Measurements from ENCODE around the gene CPSF7. TPM values are rescaled to one million over a fixed set of nuclear protein-coding genes. Genes with fewer than 3 reads are reported as not detected.

Gene CPSF7
- total and polyA plus RNA-seq, 2 donors (not counting 1 experiment from before 2014, with no cell fraction given): 74.7 to 167 TPM

- POLR2A ChIA-PET: no interaction called here
- H3K36me3 ChIP-seq (replicated peaks in 1 of 2; ENCODE audit: control extremely low read depth in 1 of 2, control insufficient read depth in 1 of 2, extremely low read depth in 1 of 2, insufficient read depth in 2 of 2, low read length in 1 of 2): peaks cover 0 to 4% of the 10 kb centered on the region in 2 experiments
- CTCF ChIA-PET: interaction anchor here (0.7 to 6.9 kb wide), 10 partner anchors 7 to 257 kb away, joined by 3 to 62 read pairs (median 8); no protein-coding TSS in a partner anchor
- H3K27me3 ChIP-seq (replicated peaks in 1 of 4; ENCODE audit: control extremely low read depth in 1 of 4, control insufficient read depth in 3 of 4, insufficient read depth in 4 of 4, low read length in 3 of 4): peaks cover 0 to 10% (median 0%) of the 10 kb centered on the region in 4 experiments
- no peaks in the 10 kb centered on the region for H3K9me3 ChIP-seq (ENCODE audit: control extremely low read depth in 1 of 3, control insufficient read depth in 2 of 3, insufficient read depth in 1 of 3, low read length in 2 of 3)
- ATAC-seq (ENCODE audit: low read depth) (no peak), DNase-seq (no peak)
- peaks cover 5% of the 10 kb centered on the region for H3K27me3 Mint-ChIP-seq
- no peak overlapping the region for H3K4me3 ChIP-seq (ENCODE audit: control extremely low read depth in 1 of 5, extremely low read depth in 1 of 5, insufficient read depth in 1 of 5, low read depth in 2 of 5, low read length in 4 of 5)
- H3K4me2 ChIP-seq (replicated peaks; ENCODE audit: low read depth, low read length, poor library complexity, severe bottlenecking): no peak overlapping the region
- no peaks in the 10 kb centered on the region for H4K20me1 ChIP-seq (ENCODE audit: control insufficient read depth, insufficient read depth, low read length, poor library complexity, severe bottlenecking)
- no peak overlapping the region for H3K9ac ChIP-seq (ENCODE audit: low read length)
- H2AFZ ChIP-seq (ENCODE audit: insufficient read depth, low read depth, low read length, poor library complexity, severe bottlenecking): no peak overlapping the region
- no peaks in the 10 kb centered on the region for H3K9me3 Mint-ChIP-seq (ENCODE audit: insufficient read depth)
- peaks cover 0 to 6% of the 10 kb centered on the region in 2 donors for H3K4me1 ChIP-seq (ENCODE audit: control insufficient read depth in 2 of 2, insufficient read depth in 2 of 2, low read length in 2 of 2)
- TF ChIP-seq EZH2 (IDR thresholded peaks at IDR 0.05; ENCODE audit: borderline replicate concordance, insufficient read depth, low read depth, low read length, poor library complexity, severe bottlenecking) (no peak), CTCF (IDR thresholded peaks at IDR 0.05) (no peak)
- H3K79me2 ChIP-seq (ENCODE audit: control insufficient read depth, insufficient read depth, low read length): no peaks in the 10 kb centered on the region
- WGBS (ENCODE audit: insufficient coverage): 100% methylated on average over 3 of the region's 3 CpGs
- H3K27ac ChIP-seq (ENCODE audit: low read length in 2 of 2): no peak overlapping the region
- H3K4me3 Mint-ChIP-seq: no peak overlapping the region
- H3K4me1 Mint-ChIP-seq: peaks cover 2% of the 10 kb centered on the region
- no peak overlapping the region for H3K27ac Mint-ChIP-seq
- intact Hi-C loops (cut with micrococcal nuclease): no loop called here
These were observed 46.6 kb upstream of the CPSF7 start for GRCh38 chr11:61476371-61476770.

GRCh38 chr11:61475433-61475832 is 45.7 kb upstream of the CPSF7 start:
- no peak for DNase-seq
- POLR2A ChIA-PET: no interaction called here
- Histone ChIP-seq H3K9me3 (ENCODE audit: control extremely low read depth in 1 of 3, control insufficient read depth in 2 of 3, insufficient read depth in 1 of 3, low read length in 2 of 3) (no peaks in the 10 kb centered on the region), H3K4me2 (replicated peaks; ENCODE audit: low read depth, low read length, poor library complexity, severe bottlenecking) (no peak overlapping the region), H4K20me1 (ENCODE audit: control insufficient read depth, insufficient read depth, low read length, poor library complexity, severe bottlenecking) (no peaks in the 10 kb centered on the region), H3K4me3 (ENCODE audit: control extremely low read depth in 1 of 5, extremely low read depth in 1 of 5, insufficient read depth in 1 of 5, low read depth in 2 of 5, low read length in 4 of 5) (no peak overlapping the region), H3K27me3 (replicated peaks in 1 of 4; ENCODE audit: control extremely low read depth in 1 of 4, control insufficient read depth in 3 of 4, insufficient read depth in 4 of 4, low read length in 3 of 4) (peaks cover 0 to 8% (median 0%) of the 10 kb centered on the region in 4 experiments), H3K4me1 (ENCODE audit: control insufficient read depth in 2 of 2, insufficient read depth in 2 of 2, low read length in 2 of 2) (peaks cover 0 to 6% of the 10 kb centered on the region in 2 donors), H3K27ac (ENCODE audit: low read length in 2 of 2) (no peak overlapping the region), H3K9ac (ENCODE audit: low read length) (no peak overlapping the region), H2AFZ (ENCODE audit: insufficient read depth, low read depth, low read length, poor library complexity, severe bottlenecking) (no peak overlapping the region), H3K36me3 (replicated peaks in 1 of 2; ENCODE audit: control extremely low read depth in 1 of 2, control insufficient read depth in 1 of 2, extremely low read depth in 1 of 2, insufficient read depth in 2 of 2, low read length in 1 of 2) (peaks cover 0 to 11% of the 10 kb centered on the region in 2 experiments), H3K79me2 (ENCODE audit: control insufficient read depth, insufficient read depth, low read length) (no peaks in the 10 kb centered on the region)
- CTCF ChIA-PET: interaction anchor here (0.9 to 6.9 kb wide), 6 partner anchors 9 to 258 kb away, joined by 3 to 62 read pairs (median 14); no protein-coding TSS in a partner anchor
- Mint-ChIP-seq H3K9me3 (ENCODE audit: insufficient read depth) (no peaks in the 10 kb centered on the region), H3K27me3 (peaks cover 1% of the 10 kb centered on the region), H3K27ac (no peak overlapping the region), H3K4me3 (no peak overlapping the region), H3K4me1 (peaks cover 2% of the 10 kb centered on the region)
- TF ChIP-seq EZH2 (IDR thresholded peaks at IDR 0.05; ENCODE audit: borderline replicate concordance, insufficient read depth, low read depth, low read length, poor library complexity, severe bottlenecking) (no peak), CTCF (IDR thresholded peaks at IDR 0.05) (no peak)
- ATAC-seq (ENCODE audit: low read depth): no peak
- 100% methylated on average over 1 of the region's 1 CpG for WGBS (ENCODE audit: insufficient coverage)
- intact Hi-C loops (cut with micrococcal nuclease): no loop called here
